ENCODE measurements around the gene NPFFR1.

The NPFFR1 gene

GRCh38 chr10:70285476-70285831 lies 1.6 kb upstream of the NPFFR1 start:
- no peak overlapping the region for H3K27ac ChIP-seq
- H3K27me3 ChIP-seq (ENCODE audit: control insufficient read depth, insufficient read depth, low read length): peaks cover 4% of the 10 kb centered on the region
- no peaks in the 10 kb centered on the region for H3K9me3 ChIP-seq (ENCODE audit: control insufficient read depth, low read length)
- H3K4me3 ChIP-seq (ENCODE audit: low read depth, low read length): no peak overlapping the region
- no peak for TF ChIP-seq CTCF (IDR thresholded peaks at IDR 0.05)
- H3K4me1 ChIP-seq: no peaks in the 10 kb centered on the region
- H3K4me2 ChIP-seq (ENCODE audit: low read length): no peak overlapping the region
- H3K36me3 ChIP-seq (ENCODE audit: control insufficient read depth, insufficient read depth, low read length): no peaks in the 10 kb centered on the region
- H3K9ac ChIP-seq: no peak overlapping the region
- no peak overlapping the region for H2AFZ ChIP-seq
- no peaks in the 10 kb centered on the region for H3K79me2 ChIP-seq

- Histone ChIP-seq H2AFZ (no peak overlapping the region), H3K9me3 (ENCODE audit: control insufficient read depth, low read length) (no peaks in the 10 kb centered on the region), H3K4me2 (ENCODE audit: low read length) (no peak overlapping the region), H3K27ac (no peak overlapping the region), H3K27me3 (ENCODE audit: control insufficient read depth, insufficient read depth, low read length) (peaks cover 4% of the 10 kb centered on the region), H3K36me3 (ENCODE audit: control insufficient read depth, insufficient read depth, low read length) (no peaks in the 10 kb centered on the region), H3K9ac (no peak overlapping the region), H3K4me1 (no peaks in the 10 kb centered on the region), H3K4me3 (ENCODE audit: low read depth, low read length) (no peak overlapping the region), H3K79me2 (no peaks in the 10 kb centered on the region)
- TF ChIP-seq CTCF (IDR thresholded peaks at IDR 0.05): no peak
Measured at GRCh38 chr10:70284542-70285475, 1.0 kb upstream of the NPFFR1 start.

- H3K4me1 ChIP-seq: no peaks in the 10 kb centered on the region
- H3K79me2 ChIP-seq: no peaks in the 10 kb centered on the region
- no peak overlapping the region for H3K9ac ChIP-seq
- no peak overlapping the region for H2AFZ ChIP-seq
- H3K27me3 ChIP-seq (ENCODE audit: control insufficient read depth, insufficient read depth, low read length): peaks cover 4% of the 10 kb centered on the region
- no peaks in the 10 kb centered on the region for H3K9me3 ChIP-seq (ENCODE audit: control insufficient read depth, low read length)
- no peak overlapping the region for H3K4me3 ChIP-seq (ENCODE audit: low read depth, low read length)
- no peak for TF ChIP-seq CTCF (IDR thresholded peaks at IDR 0.05)
- H3K36me3 ChIP-seq (ENCODE audit: control insufficient read depth, insufficient read depth, low read length): no peaks in the 10 kb centered on the region
- H3K4me2 ChIP-seq (ENCODE audit: low read length): no peak overlapping the region
- H3K27ac ChIP-seq: no peak overlapping the region
Measured at GRCh38 chr10:70283071-70283444, 746 bp downstream of the NPFFR1 start.

DNA sequence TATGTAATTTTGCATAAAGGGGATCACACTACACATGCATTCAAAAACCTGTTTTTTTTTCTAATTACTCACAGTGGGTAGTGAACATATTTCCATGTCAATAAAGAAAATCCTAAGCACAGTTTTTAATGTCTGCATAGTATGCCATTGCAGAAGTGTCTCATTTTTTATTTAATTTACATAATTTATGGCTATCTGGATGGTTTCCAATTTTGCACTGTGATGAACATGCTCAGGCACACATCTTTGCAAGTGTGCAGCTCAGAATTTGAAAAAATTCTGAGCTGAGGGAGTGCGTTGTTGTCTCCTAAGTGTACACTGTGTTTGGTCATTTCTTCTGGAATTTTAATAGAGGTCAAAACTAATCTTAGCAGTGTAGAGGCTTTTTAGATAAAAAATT lies 2.2 kb downstream of the NPFFR1 start:
- Histone ChIP-seq H3K4me3 (ENCODE audit: low read depth, low read length) (no peak overlapping the region), H3K4me1 (no peaks in the 10 kb centered on the region), H2AFZ (no peak overlapping the region), H3K9me3 (ENCODE audit: control insufficient read depth, low read length) (no peaks in the 10 kb centered on the region), H3K27me3 (ENCODE audit: control insufficient read depth, insufficient read depth, low read length) (peaks cover 4% of the 10 kb centered on the region), H3K36me3 (ENCODE audit: control insufficient read depth, insufficient read depth, low read length) (no peaks in the 10 kb centered on the region), H3K27ac (no peak overlapping the region), H3K79me2 (no peaks in the 10 kb centered on the region), H3K4me2 (ENCODE audit: low read length) (no peak overlapping the region), H3K9ac (no peak overlapping the region)
- TF ChIP-seq CTCF (IDR thresholded peaks at IDR 0.05): no peak

DNA sequence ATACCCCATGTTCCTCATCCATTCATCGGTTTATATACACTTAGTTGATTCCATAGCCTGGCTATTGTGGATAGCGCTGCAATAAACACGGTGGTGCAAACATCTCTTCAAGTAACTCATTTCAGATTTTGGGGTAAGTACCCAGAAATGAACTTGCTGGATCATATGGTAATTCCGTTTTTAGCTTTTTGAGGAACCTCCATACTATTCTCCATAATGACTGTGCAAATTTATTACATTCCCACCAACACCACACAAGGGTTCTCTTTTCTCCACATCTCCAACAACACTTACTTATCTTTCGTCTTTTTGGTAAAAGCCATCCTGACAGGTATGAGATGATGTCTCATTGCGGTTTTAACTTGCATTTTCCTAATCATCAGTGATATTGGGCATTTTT lies 3.7 kb downstream of the NPFFR1 start:
- Histone ChIP-seq H3K9ac (no peak overlapping the region), H3K4me3 (ENCODE audit: low read depth, low read length) (no peak overlapping the region), H3K27ac (no peak overlapping the region), H3K4me1 (no peaks in the 10 kb centered on the region), H3K4me2 (ENCODE audit: low read length) (no peak overlapping the region), H3K79me2 (no peaks in the 10 kb centered on the region), H3K27me3 (ENCODE audit: control insufficient read depth, insufficient read depth, low read length) (peaks cover 4% of the 10 kb centered on the region), H3K36me3 (ENCODE audit: control insufficient read depth, insufficient read depth, low read length) (no peaks in the 10 kb centered on the region), H3K9me3 (ENCODE audit: control insufficient read depth, low read length) (no peaks in the 10 kb centered on the region), H2AFZ (no peak overlapping the region)
- TF ChIP-seq CTCF (IDR thresholded peaks at IDR 0.05): no peak
